NCI-H2196 treated with DMSO at 0.1 percent for 48 hours (cell line): ENCODE data around the gene TFEB.

Experiments used
- DNase-seq: peaks from one replicate; lab custom pipeline; 2025; ENCODE audit not compliant: unreplicated experiment; lab: John Stamatoyannopoulos, UW

Gene TFEB

GRCh38 chr6:41677124-41677921 is 58.1 kb downstream of the TFEB start:
- DNase-seq, result no peak

GRCh38 chr6:41676431-41676830 is 59.0 kb downstream of the TFEB start:
- no peak for DNase-seq

GRCh38 chr6:41675992-41676391 is 59.4 kb downstream of the TFEB start:
- DNase-seq, result no peak

- DNase-seq, result no peak
Measured at GRCh38 chr6:41675176-41675775, 60.1 kb downstream of the TFEB start.

GRCh38 chr6:41674231-41675000 is 61.0 kb downstream of the TFEB start:
- no peak for DNase-seq

- DNase-seq, result no peak
Measured at GRCh38 chr6:41673704-41674000, 61.8 kb downstream of the TFEB start.

GRCh38 chr6:41672816-41673703 is 62.3 kb downstream of the TFEB start:
- no peak for DNase-seq

GRCh38 chr6:41672016-41672415 is 63.4 kb downstream of the TFEB start:
- no peak for DNase-seq

GRCh38 chr6:41671376-41671775 is 64.0 kb downstream of the TFEB start:
- no peak for DNase-seq

- DNase-seq, result no peak
Measured at GRCh38 chr6:41670703-41671360, 64.6 kb downstream of the TFEB start.

- DNase-seq, result no peak
Measured at GRCh38 chr6:41668968-41669367, 66.4 kb downstream of the TFEB start.

GRCh38 chr6:41667195-41667594 is 68.2 kb downstream of the TFEB start:
- DNase-seq, result no peak

GRCh38 chr6:41664271-41664670 is 71.1 kb downstream of the TFEB start:
- DNase-seq, result no peak

- no peak for DNase-seq
Measured at GRCh38 chr6:41663568-41663967, 71.8 kb downstream of the TFEB start.

- DNase-seq, result no peak
Measured at GRCh38 chr6:41659935-41660334, 75.5 kb downstream of the TFEB start.

- DNase-seq, result no peak
Measured at GRCh38 chr6:41658636-41659035, 76.8 kb downstream of the TFEB start.

GRCh38 chr6:41657131-41658094 is 78.0 kb downstream of the TFEB start:
- no peak for DNase-seq

- no peak for DNase-seq
Measured at GRCh38 chr6:41656002-41656691, 79.3 kb downstream of the TFEB start.

GRCh38 chr6:41655646-41656001 is 79.8 kb downstream of the TFEB start:
- no peak for DNase-seq
